ENCODE results near the gene KRTAP4-11. TPM values are rescaled to one million over a fixed set of nuclear protein-coding genes. Genes with fewer than 3 reads are reported as not detected.
"Not testable (repeated sequence)": the region's sequence is repeated elsewhere in the genome, so short reads cannot be mapped to it uniquely, and the experiment has no call there.

KRTAP4-11 gene
- total RNA-seq (2021): not detected in 3 replicates
- Bru-seq, nascent RNA: not detected
- long read RNA-seq, experiment 1: 0 reads
- long read RNA-seq, experiment 2: 0 reads
- long read RNA-seq, experiment 3: 0 reads

DNA sequence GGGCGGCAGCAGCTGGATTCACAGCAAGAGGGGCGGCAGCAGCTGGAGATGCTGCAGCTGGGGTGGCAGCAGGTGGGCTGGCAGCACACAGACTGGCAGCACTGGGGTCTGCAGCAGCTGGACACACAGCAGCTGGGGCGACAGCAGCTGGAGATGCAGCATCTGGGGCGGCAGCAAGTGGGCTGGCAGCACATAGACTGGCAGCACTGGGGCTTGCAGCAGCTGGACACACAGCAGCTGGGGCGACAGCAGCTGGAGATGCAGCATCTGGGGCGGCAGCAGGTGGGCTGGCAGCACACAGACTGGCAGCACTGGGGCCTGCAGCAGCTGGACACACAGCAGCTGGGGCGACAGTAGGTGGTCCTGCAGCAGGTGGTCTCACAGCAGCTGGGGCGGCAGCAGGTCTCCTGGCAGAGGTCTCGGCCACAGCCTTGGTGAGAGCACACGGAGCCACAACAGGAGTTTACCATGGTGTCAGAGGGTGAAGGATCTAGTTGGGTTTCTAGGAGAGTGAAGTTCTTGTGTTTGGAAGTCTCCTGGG lies at the start of gene KRTAP4-11:
Gene KRTAP4-11 (minus strand): TSS at position 528 of the 541 bp plus-strand sequence. CDS start 58 bp downstream, at position 470.
- H3K9me3 Mint-ChIP-seq: peaks cover 34% of the 10 kb centered on the region
- ATAC-seq: not testable (repeated sequence)

GRCh38 chr17:41167561-41167960 lies 49.4 kb upstream of the KRTAP4-11 start:
- no peaks in the 10 kb centered on the region for H3K36me3 Mint-ChIP-seq
- POLR2A ChIA-PET: no interaction called here
- no peak overlapping the region for H3K27ac Mint-ChIP-seq
- no peaks in the 10 kb centered on the region; the same call in none of the 2 replicates for H3K4me1 Mint-ChIP-seq
- CTCF ChIA-PET: no interaction called here
- H3K4me3 Mint-ChIP-seq: no peak overlapping the region
- ATAC-seq: no peak
- TF ChIP-seq ZNF671 (CRISPR knock-in tag; IDR thresholded peaks at IDR 0.05): no peak
- no peak for TF ChIP-seq TP53 (CRISPR knock-in tag; IDR thresholded peaks at IDR 0.05)
- no peak for TF ChIP-seq NR1H2 (CRISPR knock-in tag; IDR thresholded peaks at IDR 0.05)
- no peak for TF ChIP-seq FOXJ3 (CRISPR knock-in tag; IDR thresholded peaks at IDR 0.05; ENCODE audit: borderline replicate concordance)
- no peak for TF ChIP-seq ZNF232 (CRISPR knock-in tag; IDR thresholded peaks at IDR 0.05)
- TF ChIP-seq E2F5 (CRISPR knock-in tag; IDR thresholded peaks at IDR 0.05): no peak
- TF ChIP-seq ZBTB21 (CRISPR knock-in tag; IDR thresholded peaks at IDR 0.05; ENCODE audit: borderline replicate concordance): no peak
- TF ChIP-seq, protein P1, sequence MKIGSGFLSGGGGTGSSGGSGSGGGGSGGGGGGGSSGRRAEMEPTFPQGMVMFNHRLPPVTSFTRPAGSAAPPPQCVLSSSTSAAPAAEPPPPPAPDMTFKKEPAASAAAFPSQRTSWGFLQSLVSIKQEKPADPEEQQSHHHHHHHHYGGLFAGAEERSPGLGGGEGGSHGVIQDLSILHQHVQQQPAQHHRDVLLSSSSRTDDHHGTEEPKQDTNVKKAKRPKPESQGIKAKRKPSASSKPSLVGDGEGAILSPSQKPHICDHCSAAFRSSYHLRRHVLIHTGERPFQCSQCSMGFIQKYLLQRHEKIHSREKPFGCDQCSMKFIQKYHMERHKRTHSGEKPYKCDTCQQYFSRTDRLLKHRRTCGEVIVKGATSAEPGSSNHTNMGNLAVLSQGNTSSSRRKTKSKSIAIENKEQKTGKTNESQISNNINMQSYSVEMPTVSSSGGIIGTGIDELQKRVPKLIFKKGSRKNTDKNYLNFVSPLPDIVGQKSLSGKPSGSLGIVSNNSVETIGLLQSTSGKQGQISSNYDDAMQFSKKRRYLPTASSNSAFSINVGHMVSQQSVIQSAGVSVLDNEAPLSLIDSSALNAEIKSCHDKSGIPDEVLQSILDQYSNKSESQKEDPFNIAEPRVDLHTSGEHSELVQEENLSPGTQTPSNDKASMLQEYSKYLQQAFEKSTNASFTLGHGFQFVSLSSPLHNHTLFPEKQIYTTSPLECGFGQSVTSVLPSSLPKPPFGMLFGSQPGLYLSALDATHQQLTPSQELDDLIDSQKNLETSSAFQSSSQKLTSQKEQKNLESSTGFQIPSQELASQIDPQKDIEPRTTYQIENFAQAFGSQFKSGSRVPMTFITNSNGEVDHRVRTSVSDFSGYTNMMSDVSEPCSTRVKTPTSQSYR (CRISPR knock-in tag; IDR thresholded peaks at IDR 0.05): no peak
- TF ChIP-seq ELF4 (CRISPR knock-in tag; IDR thresholded peaks at IDR 0.05; ENCODE audit: low read depth): no peak
- no peak for TF ChIP-seq FOXP4 (CRISPR knock-in tag; IDR thresholded peaks at IDR 0.05)
- TF ChIP-seq RORB (CRISPR knock-in tag; IDR thresholded peaks at IDR 0.05): no peak
- H3K9me3 Mint-ChIP-seq: no peaks in the 10 kb centered on the region
- DNase-seq (ENCODE audit: low spot score): no peak
- H3K27me3 Mint-ChIP-seq (ENCODE audit: low read depth): no peaks in the 10 kb centered on the region

More for the DNA sequence above, at the start of gene KRTAP4-11:
- CTCF ChIA-PET; H3K27me3 Mint-ChIP-seq (ENCODE audit: low read depth); DNase-seq (ENCODE audit: low spot score); POLR2A ChIA-PET; H3K4me3 Mint-ChIP-seq; H3K27ac Mint-ChIP-seq: not testable (repeated sequence)
- Mint-ChIP-seq H3K4me1 (peaks cover 33% of the 10 kb centered on the region), H3K36me3 (peaks cover 20% of the 10 kb centered on the region)

DNA sequence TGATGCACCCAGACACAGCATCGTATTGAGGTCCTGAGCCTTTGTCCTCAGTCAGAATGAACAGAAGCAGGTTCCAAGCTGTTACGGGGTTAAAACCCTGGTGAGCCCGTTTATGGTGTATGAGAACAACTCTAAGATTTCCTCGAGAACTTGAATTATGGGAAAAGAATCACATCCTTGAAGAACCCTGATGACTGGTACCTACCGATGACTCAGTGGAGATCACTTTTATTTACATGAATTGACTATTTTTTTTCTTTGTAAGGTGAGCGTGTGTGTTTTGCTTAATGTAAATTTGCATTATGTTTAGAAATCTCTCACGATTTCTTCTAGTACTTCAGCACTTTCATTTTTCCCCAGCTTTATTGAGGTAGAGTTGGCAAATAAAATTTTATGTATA lies 45.7 kb upstream of the KRTAP4-11 start:
- H3K27ac Mint-ChIP-seq: no peak overlapping the region
- no peaks in the 10 kb centered on the region for H3K9me3 Mint-ChIP-seq
- ChIA-PET CTCF (no interaction called here), POLR2A (no interaction called here)
- H3K4me3 Mint-ChIP-seq: no peak overlapping the region
- no peaks in the 10 kb centered on the region for H3K27me3 Mint-ChIP-seq (ENCODE audit: low read depth)
- DNase-seq (ENCODE audit: low spot score) (no peak), ATAC-seq (no peak)
- no peaks in the 10 kb centered on the region for H3K36me3 Mint-ChIP-seq
- H3K4me1 Mint-ChIP-seq: no peaks in the 10 kb centered on the region; the same call in none of the 2 replicates
- TF ChIP-seq ZNF317 (CRISPR knock-in tag; IDR thresholded peaks at IDR 0.05; ENCODE audit: borderline replicate concordance, low read depth) (no peak), MLX (CRISPR knock-in tag; IDR thresholded peaks at IDR 0.05) (no peak), NR1H2 (CRISPR knock-in tag; IDR thresholded peaks at IDR 0.05) (no peak), RORB (CRISPR knock-in tag; IDR thresholded peaks at IDR 0.05) (no peak), USF2 (CRISPR knock-in tag; IDR thresholded peaks at IDR 0.05) (no peak), E2F5 (CRISPR knock-in tag; IDR thresholded peaks at IDR 0.05) (no peak), FOXK1 (CRISPR knock-in tag; IDR thresholded peaks at IDR 0.05) (no peak), TCF7 (CRISPR knock-in tag; IDR thresholded peaks at IDR 0.05; ENCODE audit: low read depth) (no peak), ZNF671 (CRISPR knock-in tag; IDR thresholded peaks at IDR 0.05) (no peak), MXD4 (CRISPR knock-in tag; IDR thresholded peaks at IDR 0.05; ENCODE audit: borderline replicate concordance) (no peak)
- TF ChIP-seq, protein P2, sequence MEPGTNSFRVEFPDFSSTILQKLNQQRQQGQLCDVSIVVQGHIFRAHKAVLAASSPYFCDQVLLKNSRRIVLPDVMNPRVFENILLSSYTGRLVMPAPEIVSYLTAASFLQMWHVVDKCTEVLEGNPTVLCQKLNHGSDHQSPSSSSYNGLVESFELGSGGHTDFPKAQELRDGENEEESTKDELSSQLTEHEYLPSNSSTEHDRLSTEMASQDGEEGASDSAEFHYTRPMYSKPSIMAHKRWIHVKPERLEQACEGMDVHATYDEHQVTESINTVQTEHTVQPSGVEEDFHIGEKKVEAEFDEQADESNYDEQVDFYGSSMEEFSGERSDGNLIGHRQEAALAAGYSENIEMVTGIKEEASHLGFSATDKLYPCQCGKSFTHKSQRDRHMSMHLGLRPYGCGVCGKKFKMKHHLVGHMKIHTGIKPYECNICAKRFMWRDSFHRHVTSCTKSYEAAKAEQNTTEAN (CRISPR knock-in tag; IDR thresholded peaks at IDR 0.05): no peak
- TF ChIP-seq, protein P1 (CRISPR knock-in tag; IDR thresholded peaks at IDR 0.05): no peak

Measured in WTC11 (cell line).